Measurements from ENCODE around the gene ABCA6. TPM values are rescaled to one million over a fixed set of nuclear protein-coding genes. Genes with fewer than 3 reads are reported as not detected.

Gene ABCA6
- total and polyA plus RNA-seq, 12 donors: 5.4 to 45.4 (median 15.4) TPM

- intact Hi-C loops (cut with DNase I): no loop called here
- peaks cover 6 to 8% of the 10 kb centered on the region in 2 donors for H3K4me1 ChIP-seq (replicated peaks in 1 of 2)
- H3K9me3 ChIP-seq (replicated peaks in 1 of 3): no peaks in the 10 kb centered on the region
- H3K27me3 ChIP-seq: no peaks in the 10 kb centered on the region
- H3K27ac ChIP-seq: no peak overlapping the region
- no peak for TF ChIP-seq CTCF (IDR thresholded peaks at IDR 0.05)
- TF ChIP-seq POLR2A (IDR thresholded peaks at IDR 0.05): no peak
- no peak for DNase-seq
- no peak overlapping the region for H3K4me3 ChIP-seq
- no peaks in the 10 kb centered on the region for H3K36me3 ChIP-seq (replicated peaks in 1 of 2)
- WGBS, 4 donors: 73 to 82% (median 79%) methylated on average over 4 of the region's 4 CpGs
Observed at GRCh38 chr17:69090365-69090764, 51.3 kb downstream of the ABCA6 start.

GRCh38 chr17:69088643-69089200 is 53.0 kb downstream of the ABCA6 start:
- H3K4me3 ChIP-seq: no peak overlapping the region
- H3K36me3 ChIP-seq (replicated peaks in 1 of 2): peaks cover 0 to 6% of the 10 kb centered on the region in 2 donors
- intact Hi-C loops (cut with DNase I): no loop called here
- no peaks in the 10 kb centered on the region for H3K9me3 ChIP-seq (replicated peaks in 1 of 3)
- no peak for DNase-seq
- H3K4me1 ChIP-seq (replicated peaks in 1 of 2): peaks cover 6 to 8% of the 10 kb centered on the region in 2 donors
- no peak overlapping the region for H3K27ac ChIP-seq
- WGBS, 4 donors: 80 to 95% (median 87%) methylated on average over 4 of the region's 4 CpGs
- H3K27me3 ChIP-seq: no peaks in the 10 kb centered on the region
- TF ChIP-seq POLR2A (IDR thresholded peaks at IDR 0.05): no peak
- no peak for TF ChIP-seq CTCF (IDR thresholded peaks at IDR 0.05)

DNA sequence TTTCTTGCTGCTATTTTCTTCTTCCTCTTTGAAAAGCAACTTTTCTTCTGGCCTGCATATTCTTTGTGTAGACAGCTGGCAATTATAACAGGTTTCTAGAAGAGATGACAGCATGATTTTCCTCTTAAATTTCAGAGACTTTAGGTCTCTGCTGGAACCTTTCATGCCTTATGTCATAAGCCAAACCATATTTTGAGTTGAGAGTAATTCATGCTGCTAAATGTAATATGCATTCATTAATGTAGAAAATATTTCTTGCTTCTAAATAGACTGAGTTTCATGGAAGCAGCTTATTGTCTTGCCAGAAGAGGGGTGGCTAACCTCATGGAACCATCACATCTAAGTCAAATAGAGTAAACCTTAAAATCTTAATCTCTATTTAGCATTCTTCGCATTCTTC is 55.1 kb downstream of the ABCA6 start:
- 83 to 97% (median 92%) methylated on average over 1 of the region's 1 CpG for WGBS, 4 donors
- no peak overlapping the region for H3K4me3 ChIP-seq
- no peaks in the 10 kb centered on the region for H3K27me3 ChIP-seq
- no peak for DNase-seq
- TF ChIP-seq CTCF (IDR thresholded peaks at IDR 0.05) (no peak), POLR2A (IDR thresholded peaks at IDR 0.05) (no peak)
- intact Hi-C loops (cut with DNase I): no loop called here
- no peaks in the 10 kb centered on the region for H3K4me1 ChIP-seq (replicated peaks in 1 of 2)
- no peak overlapping the region for H3K27ac ChIP-seq
- peaks cover 0 to 10% of the 10 kb centered on the region in 2 donors for H3K36me3 ChIP-seq (replicated peaks in 1 of 2)
- no peaks in the 10 kb centered on the region for H3K9me3 ChIP-seq (replicated peaks in 1 of 3)

GRCh38 chr17:69084911-69085310 is 56.8 kb downstream of the ABCA6 start:
- Histone ChIP-seq H3K27me3 (no peaks in the 10 kb centered on the region), H3K4me1 (replicated peaks in 1 of 2) (no peaks in the 10 kb centered on the region), H3K27ac (no peak overlapping the region), H3K36me3 (replicated peaks in 1 of 2) (peaks cover 0 to 10% of the 10 kb centered on the region in 2 donors), H3K9me3 (replicated peaks in 1 of 3) (no peaks in the 10 kb centered on the region), H3K4me3 (no peak overlapping the region)
- DNase-seq: no peak
- WGBS, 4 donors: 75 to 84% (median 78%) methylated on average over 13 of the region's 13 CpGs
- intact Hi-C loops (cut with DNase I): no loop called here
- TF ChIP-seq POLR2A (IDR thresholded peaks at IDR 0.05) (no peak), CTCF (IDR thresholded peaks at IDR 0.05) (peak in 5 of 6 experiments; percentile 7 to 33 (median 28))
